GM18507 (cell line): ENCODE measurements around the gene TTC34.

Experiments used
- DNase-seq: peaks from one replicate; pipeline ENCODE4 v3.0.0; 2011; ENCODE audit warnings: low read depth; ENCODE audit not compliant: insufficient read length; ENCODE audit errors: extremely low spot score
- FAIRE-seq: peaks from 2 replicates; lab custom pipeline; 2011; peaks lifted over from hg19 to GRCh38; lab: Jason Lieb, UNC

The TTC34 gene

GRCh38 chr1:2801535-2802291, at the start of gene TTC34:
Gene TTC34, minus strand, starts transcription at chr1:2801693. Its CDS starts 866 bp downstream, at chr1:2800827.
- DNase-seq (peak; percentile 29), FAIRE-seq (no peak)

GRCh38 chr1:2850502-2850901, 49.0 kb upstream of the TTC34 start:
- FAIRE-seq (no peak), DNase-seq (no peak)

- DNase-seq (no peak), FAIRE-seq (no peak)
Measured at GRCh38 chr1:2848006-2848670, 46.6 kb upstream of the TTC34 start.

- FAIRE-seq (no peak), DNase-seq (no peak)
Measured at GRCh38 chr1:2847086-2847985, 45.8 kb upstream of the TTC34 start.

GRCh38 chr1:2845869-2846268, 44.4 kb upstream of the TTC34 start:
- DNase-seq (no peak), FAIRE-seq (no peak)

GRCh38 chr1:2840036-2840809, 38.7 kb upstream of the TTC34 start:
- DNase-seq (no peak), FAIRE-seq (no peak)

GRCh38 chr1:2837823-2838222, 36.3 kb upstream of the TTC34 start:
- FAIRE-seq (no peak), DNase-seq (no peak)

GRCh38 chr1:2837316-2837715, 35.8 kb upstream of the TTC34 start:
- no peak for FAIRE-seq
- no peak for DNase-seq

GRCh38 chr1:2836333-2836970, 35.0 kb upstream of the TTC34 start:
- no peak for DNase-seq
- no peak for FAIRE-seq

GRCh38 chr1:2835650-2836159, 34.2 kb upstream of the TTC34 start:
- DNase-seq (no peak), FAIRE-seq (no peak)

- DNase-seq (no peak), FAIRE-seq (no peak)
Measured at GRCh38 chr1:2834741-2835564, 33.5 kb upstream of the TTC34 start.

GRCh38 chr1:2834146-2834475, 32.6 kb upstream of the TTC34 start:
- FAIRE-seq (no peak), DNase-seq (no peak)

- DNase-seq (no peak), FAIRE-seq (no peak)
Measured at GRCh38 chr1:2833454-2834145, 32.1 kb upstream of the TTC34 start.

- no peak for DNase-seq
- FAIRE-seq = no peak
Measured at GRCh38 chr1:2832506-2833453, 31.3 kb upstream of the TTC34 start.

- FAIRE-seq (no peak), DNase-seq (no peak)
Measured at GRCh38 chr1:2831596-2832212, 30.2 kb upstream of the TTC34 start.

- DNase-seq (no peak), FAIRE-seq (no peak)
Measured at GRCh38 chr1:2830761-2831425, 29.4 kb upstream of the TTC34 start.
